ENCODE results near the gene RELL1.

The RELL1 gene

DNA sequence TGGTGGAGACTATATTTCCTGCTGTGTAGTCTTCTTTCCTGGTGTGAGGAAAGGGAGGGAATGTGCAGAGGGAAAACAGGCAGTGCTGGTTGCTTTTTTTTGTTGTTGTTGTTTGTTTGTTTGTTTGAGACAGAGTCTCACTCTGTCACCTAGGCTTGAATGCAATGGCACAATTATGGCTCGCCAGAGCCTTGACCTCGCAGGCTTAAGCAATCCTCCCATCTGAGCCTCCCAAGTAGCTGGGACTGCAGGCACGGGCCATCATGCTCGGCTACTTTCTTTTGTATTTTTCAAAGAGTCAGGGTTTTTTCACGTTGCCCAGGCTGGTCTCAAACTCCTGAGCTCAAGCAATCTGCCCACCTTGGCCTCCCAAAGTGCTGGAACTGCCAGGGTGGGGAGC lies 82.5 kb downstream of the RELL1 start:
- no peak for DNase-seq (ENCODE audit: low read depth in 2 of 3, low spot score in 1 of 3)

DNA sequence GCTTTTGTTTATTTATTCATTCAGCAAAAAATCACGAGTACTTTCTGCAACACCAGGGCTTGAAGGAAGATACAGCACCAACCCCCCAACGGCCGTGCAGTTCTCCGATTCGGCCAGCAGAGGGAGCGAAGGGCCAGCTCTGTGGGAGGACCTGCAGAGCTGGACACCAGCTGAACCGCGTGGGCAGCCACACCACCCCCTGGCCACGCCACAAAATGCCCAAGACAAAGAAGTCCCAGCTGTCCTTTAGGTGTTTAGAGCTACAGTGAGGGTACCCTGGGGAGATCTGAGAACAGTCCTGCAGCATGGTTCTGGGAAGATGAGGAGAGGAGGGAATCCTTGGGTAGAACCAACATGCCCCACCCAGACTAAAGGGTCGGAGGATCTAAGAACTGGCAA lies 83.1 kb downstream of the RELL1 start:
- peak; percentile 39 to 79 (median 58) for DNase-seq (ENCODE audit: low read depth in 2 of 3, low spot score in 1 of 3)

DNA sequence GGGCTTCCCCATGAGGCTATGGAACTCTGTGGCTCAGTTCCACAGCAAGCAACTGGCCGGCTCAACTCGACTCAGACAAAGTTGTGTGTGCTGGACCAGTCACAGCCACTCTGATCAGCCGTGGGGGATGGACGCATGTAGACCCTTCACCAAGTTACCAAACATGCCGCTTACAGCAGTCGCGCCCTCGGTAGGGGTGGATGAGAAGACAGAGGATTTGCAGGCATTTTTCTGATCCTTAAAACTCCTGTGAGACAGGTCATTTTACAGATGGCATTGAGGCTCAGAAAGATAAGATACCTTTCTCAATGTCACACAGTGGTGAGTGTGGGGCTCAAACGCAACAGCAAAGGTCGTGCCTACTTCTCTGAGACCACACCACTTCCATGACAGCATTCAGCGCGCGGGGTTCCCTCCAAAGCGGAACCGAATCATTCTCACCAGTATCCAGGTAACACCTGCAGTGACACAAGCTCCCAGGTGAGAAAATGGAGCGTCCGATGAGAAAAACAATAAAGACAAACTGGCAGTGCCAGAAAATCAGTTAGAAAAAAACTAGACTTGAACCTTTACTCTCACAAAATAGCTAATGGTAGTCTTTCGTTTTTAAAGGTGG lies 83.6 kb downstream of the RELL1 start:
- no peak for DNase-seq (ENCODE audit: low read depth in 2 of 3, low spot score in 1 of 3)

DNA sequence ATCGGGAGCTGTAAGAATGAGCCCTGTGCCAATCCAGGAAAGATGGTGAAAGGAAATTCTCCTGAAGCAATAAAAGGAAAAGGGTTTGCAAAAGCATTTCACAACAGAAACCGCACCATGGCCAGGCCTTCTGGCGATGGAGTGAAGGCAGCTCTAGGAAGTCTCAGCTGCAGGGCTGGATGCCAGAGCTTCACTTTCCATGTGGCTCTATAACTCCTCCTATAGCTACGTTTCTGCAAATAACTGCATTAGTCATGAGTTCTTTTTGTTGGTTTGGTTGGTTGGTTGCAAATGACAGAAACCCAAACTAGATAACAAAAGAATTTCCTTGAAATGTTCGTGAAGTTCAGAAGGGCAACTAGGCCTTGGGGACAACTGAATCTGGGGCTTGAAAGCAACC lies 84.6 kb downstream of the RELL1 start:
- DNase-seq (ENCODE audit: low read depth in 2 of 3, low spot score in 1 of 3), result no peak

DNA sequence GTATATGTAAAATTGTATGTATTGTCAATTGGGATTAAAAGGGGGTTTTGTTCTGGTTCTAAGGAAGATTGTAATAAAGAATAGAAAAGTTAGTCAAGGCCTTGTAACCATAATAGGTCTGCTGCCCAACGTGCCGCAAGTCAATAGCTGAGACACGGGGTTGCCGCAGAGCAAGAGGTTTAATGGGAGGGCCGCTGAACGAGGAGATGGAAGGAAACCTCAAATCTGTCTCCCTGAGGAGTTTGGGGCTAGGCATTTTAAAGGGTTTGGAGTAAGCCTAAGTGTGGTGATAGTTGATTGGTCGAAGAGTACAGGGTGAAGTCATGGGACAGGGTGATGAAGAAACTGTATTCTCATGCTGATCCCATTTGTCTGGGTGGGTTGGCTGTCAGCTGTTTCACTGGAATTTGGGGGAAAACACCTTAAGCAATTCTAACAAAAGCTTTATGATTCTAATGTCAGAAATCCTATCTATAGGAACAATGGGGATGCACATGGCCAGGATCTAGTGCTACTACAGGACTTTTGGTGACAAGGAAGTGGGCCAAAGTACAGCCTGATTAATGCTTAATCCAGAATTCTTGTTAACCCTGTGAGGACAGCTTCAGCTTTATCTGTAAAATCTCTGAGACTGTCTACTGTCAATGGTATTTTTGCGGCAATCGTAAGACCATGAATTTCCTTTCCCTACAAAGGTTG lies 86.9 kb downstream of the RELL1 start:
- DNase-seq (ENCODE audit: low read depth in 2 of 3, low spot score in 1 of 3), result no peak

DNA sequence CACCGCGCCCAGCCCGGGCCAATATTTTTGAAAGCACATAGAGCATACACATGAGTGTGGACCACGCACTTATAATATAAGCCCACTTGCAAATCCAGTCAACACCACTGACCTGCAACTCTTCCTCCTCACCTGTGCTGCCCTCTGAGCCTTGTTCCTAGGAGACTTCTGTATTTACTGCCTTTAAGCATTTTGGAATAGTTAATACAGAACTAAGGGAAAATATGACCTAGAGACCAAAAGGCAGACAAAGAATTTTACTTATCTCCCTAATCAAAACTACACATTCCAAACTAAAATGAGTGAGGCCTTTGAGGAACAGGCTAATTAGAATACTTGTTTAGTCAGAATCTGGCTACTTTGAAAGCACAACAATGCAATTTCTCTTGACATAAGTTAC lies 89.1 kb downstream of the RELL1 start:
- no peak for DNase-seq (ENCODE audit: low read depth in 2 of 3, low spot score in 1 of 3)

DNA sequence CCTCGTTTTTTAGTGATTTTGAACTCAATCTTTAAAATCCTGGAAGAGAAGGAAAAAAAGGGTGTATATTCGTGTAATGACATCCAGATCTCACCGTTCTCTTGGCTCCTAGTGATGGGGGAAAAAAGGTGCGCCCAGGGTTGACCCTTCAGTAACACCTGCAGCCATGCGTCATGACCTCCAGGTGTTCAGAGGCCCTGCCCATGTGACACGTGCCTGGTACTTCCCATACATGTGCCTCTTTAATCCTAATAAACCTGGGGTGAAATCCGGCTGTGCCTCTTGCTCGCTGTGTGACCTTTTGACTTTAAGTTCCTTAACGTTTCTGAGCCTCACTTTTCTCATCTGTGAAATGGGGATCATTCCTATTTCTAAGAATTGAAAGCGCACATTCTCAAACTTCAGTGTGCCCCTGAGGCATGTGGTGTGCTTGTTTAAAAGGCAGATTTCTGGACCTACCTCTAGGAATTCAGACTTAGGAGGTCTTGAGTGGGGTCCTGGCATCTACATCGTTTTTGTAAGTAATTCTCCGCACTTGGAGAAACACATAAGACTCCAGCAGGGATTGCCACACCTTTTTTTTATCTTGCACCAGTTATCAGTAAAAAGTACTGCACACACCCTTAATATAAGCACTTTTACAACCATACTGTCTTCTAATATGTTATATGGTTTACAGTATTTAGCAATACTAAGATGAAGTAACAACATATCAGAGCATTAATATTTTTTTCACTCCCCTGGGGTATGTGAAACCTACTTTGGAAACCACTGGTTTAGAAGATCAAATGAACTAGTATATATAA lies 90.1 kb downstream of the RELL1 start:
- no peak for DNase-seq (ENCODE audit: low read depth in 2 of 3, low spot score in 1 of 3)

DNA sequence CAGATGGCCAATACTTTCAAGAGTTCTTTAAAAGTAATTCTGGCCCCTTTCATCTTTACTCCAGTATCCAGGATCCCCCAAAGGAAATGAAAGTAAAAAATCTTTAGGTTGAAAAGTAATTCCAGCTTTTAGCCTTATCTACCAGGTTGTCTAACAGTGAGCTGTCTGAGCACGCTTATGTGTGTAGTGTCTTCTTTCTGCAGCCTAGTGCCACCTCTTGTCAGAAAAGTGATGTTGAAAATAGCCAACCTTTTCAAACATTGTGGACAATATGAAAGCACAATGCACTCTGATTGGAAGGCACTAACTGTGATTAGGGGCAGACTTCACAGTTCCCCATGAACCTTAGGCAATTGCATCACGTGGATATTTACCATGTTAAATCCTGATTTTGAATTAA lies 92.1 kb downstream of the RELL1 start:
- no peak for DNase-seq (ENCODE audit: low read depth in 2 of 3, low spot score in 1 of 3)

DNA sequence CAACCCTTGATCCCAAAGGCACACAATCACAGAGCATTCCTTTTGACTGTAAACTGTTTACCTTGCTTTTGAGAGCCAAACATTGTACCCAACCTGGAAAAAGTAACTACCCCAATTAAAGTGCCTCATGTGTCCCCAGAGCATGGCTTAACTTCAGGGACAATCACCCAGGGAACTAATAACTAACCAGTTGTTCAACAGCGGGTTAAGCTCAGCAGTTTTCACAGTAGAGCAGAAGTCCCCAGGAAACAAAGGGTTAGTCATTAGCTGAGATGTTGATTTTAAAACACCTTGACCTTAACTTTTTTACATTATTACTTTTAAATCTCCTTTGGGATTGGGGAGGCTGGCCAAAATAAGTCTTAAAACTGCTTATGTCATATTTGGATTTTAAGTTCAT lies 94.8 kb downstream of the RELL1 start:
- no peak for DNase-seq (ENCODE audit: low read depth in 2 of 3, low spot score in 1 of 3)

DNA sequence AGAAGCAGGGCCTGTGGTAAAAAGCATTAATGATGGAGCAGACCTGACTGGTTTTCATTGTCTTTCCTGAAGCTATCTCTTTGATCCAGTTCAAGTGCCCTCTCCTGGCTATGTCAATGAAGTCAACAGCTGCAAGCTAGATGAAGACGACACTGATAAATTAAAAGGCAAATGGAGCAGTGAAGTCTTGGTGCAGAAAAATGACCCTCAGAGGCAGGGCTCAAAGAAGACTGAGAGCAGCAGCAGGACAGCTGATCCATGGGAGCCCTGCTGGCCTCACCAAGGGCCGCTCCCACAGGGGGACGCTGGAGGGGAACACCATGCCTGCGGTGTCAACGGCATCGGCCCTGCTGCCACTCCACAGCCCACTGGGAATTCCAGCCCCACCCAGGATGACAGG lies 96.2 kb downstream of the RELL1 start:
- DNase-seq (ENCODE audit: low read depth in 2 of 3, low spot score in 1 of 3), result no peak

DNA sequence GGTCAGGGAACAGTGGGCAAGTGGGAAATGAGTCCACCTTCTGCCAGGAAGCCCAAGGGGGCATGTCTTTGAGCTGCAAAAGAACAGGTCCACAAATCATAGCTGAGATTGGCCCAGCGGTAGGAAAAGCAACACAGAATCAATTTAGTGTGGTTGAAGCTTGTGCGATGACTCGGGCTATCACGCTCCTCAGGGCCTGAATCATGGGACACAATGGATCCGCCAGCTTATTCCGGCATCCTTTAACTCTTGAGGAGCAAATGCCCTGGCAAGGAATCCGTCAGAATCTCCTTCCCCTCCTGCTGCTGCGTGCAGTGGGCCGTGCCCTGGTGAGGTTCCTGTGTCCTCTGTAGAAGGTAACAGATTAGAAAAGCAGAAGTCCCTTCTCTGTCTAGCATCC lies 98.0 kb downstream of the RELL1 start:
- no peak for DNase-seq (ENCODE audit: low read depth in 2 of 3, low spot score in 1 of 3)

DNA sequence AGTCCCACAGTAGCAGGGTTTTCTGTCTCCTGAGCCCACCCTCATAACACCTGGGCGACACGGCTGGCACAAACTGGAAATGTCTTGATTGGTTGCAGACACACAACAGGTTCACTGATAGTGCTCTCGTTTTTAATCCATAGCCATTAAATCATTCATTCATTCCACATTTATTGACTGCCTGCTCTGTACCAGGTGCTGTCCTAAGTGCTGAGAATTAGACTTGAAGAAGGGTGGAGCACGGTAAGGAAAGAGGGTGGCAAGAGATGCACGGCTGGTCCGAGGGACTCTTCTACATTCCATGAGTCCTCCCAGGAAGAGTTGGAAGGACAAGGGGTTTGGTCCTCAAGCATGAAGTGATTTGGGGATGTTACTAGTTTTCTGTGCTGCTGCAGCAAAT lies 100.0 kb downstream of the RELL1 start:
- DNase-seq (ENCODE audit: low read depth in 2 of 3, low spot score in 1 of 3), result no peak

DNA sequence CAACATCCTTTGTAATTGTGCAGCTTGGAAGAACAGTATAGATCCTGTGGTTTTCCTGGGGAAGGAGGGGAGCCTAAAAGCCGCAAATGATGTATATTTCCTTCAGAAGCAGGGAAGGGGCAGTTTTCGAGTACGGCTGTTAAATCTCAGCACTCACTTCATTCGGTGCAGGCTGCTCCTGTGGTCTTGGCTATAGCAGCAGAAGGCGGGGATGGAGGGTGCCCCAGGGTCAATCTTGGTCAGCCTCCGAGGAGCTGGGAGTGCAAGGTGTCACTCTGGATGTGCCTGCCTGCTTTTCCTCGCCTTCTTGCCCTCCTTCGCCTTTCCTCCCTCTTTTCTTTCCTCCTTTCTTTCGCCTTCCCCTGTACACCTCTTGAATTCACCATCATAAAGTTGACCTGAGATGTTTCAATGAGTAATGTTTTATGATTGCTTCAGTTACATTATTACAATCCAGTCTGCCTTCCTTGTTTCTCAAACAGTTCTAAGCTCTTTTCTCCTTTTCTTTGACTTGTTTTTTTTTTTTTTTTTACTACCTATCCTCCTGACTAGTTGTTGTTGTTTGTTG lies 101.6 kb downstream of the RELL1 start:
- DNase-seq (ENCODE audit: low read depth in 2 of 3, low spot score in 1 of 3), result no peak

DNA sequence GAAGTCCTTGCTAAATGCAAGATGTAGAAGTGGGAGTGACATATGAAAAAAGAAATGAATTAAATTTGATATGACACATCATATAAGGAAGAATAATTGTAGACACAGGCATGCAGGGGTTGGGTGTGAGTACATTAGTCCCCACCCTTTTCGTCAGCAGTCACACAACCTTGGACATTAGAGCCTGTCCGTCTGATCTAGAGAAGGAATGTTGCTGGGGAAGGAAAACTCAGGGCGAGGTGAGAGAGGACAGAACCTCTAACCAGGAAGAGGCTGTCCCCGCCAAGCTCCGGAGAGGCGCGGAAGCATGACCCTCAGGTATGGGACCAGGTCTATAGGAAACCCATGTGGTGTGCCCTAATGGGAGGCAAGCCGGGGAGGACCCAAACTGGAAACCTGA lies 102.1 kb downstream of the RELL1 start:
- no peak for DNase-seq (ENCODE audit: low read depth in 2 of 3, low spot score in 1 of 3)

DNA sequence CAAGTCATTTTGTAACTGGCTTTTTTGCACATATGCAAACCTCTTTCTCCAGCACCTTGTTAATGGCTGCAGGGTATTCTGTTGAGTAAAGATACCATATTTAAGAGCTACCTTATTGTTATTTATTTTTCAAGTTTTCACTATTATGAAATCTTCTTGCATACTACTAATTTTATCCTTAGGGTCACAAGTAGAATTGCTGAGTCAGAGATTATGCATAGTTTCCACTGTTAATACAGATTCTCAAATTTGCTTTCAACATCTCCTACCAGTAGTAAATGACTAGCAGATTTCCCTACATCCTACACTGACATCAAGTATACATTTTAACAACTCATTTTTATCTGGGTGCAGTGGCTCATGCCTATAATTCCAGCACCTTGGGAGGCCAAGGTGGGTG lies 112.6 kb downstream of the RELL1 start:
- no peak for DNase-seq (ENCODE audit: low read depth in 2 of 3, low spot score in 1 of 3)

DNA sequence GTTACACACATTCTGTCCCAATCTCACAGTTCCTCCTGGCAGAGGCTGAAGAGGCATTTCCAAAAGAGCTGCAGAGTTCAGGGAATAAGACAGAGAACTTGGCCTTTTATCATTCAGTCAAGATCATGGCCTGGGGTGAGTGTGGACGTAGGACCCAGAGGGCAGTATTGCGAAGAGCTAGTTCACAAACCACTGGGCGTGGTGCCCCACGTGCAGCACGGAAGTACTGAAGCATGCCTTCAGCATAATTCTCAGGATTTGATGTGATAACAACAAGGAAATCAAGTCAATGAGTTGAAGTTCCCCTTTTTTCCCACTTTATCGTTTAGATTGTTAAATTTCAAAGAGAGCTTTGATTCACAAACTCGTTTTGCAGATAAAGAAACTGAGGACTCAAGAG lies 117.7 kb downstream of the RELL1 start:
- DNase-seq (ENCODE audit: low read depth in 2 of 3, low spot score in 1 of 3), result no peak

DNA sequence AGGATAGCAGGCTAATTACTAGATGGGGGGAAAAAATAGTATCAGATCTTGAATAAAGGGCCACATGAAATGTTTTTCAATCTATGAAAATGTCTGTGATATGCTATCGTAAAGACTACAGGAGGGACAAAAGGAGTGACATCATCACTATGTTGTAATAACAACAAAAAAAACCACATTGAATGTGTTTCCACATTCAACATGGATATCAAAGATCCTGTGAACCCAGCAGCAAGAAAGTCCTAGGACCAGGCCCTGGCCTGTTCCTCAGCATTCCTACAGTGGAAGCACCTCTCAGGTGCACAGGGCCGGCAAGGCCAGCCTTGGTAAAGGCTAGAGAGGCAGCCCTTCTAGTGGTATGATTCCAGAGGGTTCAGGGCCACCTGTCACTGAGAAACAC lies 118.3 kb downstream of the RELL1 start:
- DNase-seq (ENCODE audit: low read depth in 2 of 3, low spot score in 1 of 3), result no peak

DNA sequence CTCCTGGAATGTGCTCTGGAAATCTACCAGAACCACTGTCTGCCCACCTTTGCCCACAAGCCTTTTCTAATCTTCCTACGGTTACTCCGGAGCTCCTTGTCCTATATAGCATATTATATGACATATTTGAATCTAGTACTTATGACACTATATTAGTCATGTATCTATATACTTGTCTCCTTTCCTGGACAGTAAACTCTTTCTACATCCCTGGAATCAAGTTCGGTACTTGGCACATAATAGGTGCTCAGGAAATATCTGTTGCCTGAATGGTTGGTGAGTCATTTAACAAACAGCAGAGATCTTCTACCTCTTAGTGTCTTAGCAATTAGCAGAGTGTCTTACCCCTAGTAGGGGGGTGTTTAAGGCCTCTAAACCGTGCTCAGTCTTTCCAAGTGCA lies 123.6 kb downstream of the RELL1 start:
- no peak for DNase-seq (ENCODE audit: low read depth in 2 of 3, low spot score in 1 of 3)

DNA sequence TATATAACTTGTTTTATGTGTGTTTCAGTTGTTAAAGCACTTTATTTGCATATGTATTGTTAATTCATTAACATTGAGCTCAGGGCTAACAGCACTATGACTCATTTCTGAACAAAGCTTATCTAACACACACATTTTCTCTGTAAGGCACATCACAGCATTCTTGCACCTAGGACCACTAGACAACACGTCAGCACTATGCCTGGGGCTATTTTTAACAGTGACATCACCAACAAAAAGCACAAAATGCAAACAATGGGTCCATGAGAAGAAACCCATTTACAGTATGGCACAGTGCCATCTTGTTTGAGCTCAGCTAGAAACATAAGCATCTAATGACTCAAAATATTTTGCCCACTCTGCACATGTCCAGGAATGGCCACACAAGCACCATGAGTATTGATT lies 124.4 kb downstream of the RELL1 start:
- no peak for DNase-seq (ENCODE audit: low read depth in 2 of 3, low spot score in 1 of 3)

DNA sequence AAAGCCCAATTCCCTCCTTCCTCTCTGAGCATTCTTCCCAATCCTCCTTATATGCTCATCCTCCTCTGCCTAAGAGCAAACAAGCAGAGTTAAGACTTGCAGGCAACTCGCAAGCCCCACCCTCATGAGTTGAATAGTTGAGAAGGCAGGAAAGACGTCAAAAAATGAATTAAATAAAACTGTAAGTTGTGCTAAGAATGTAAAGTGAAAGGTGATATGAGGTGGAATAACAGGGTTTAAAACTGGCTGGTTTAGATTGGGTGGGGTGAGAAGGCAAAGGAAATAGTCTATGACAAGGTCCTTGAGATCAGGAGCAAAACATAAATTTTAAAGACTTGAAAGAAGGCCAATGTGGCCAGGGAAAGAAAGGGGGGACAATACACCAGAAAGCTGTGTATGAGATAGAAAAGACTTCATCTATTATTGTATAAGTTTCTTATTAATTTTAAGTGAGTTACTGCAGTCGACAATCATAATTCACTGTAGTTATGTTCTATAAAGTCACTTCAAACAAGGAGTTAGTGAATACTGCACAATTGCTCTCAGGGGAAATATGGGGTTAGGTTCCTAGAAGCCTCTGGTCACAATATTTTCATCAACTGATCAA lies 124.9 kb downstream of the RELL1 start:
- no peak for DNase-seq (ENCODE audit: low read depth in 2 of 3, low spot score in 1 of 3)

Measured in stimulated activated CD4-positive, alpha-beta T cell treated with anti-CD3 and anti-CD28 coated beads, Interleukin-12 subunit alpha, Interleukin-12 subunit beta, amount 100 ng/mL, for 48 hours (primary cell).